PFSK-1 (cell line): ENCODE measurements around the gene CABLES2.

Source experiments
- FOXP2 ChIP-seq: optimal IDR thresholded peaks from 2 replicates; pipeline ENCODE3; 2011; ENCODE audit warnings: borderline replicate concordance, control low read depth, inconsistent platforms; ENCODE audit not compliant: insufficient read depth; ENCODE audit errors: extremely low read length, extremely low read depth
- POLR2AphosphoS5 ChIP-seq: IDR thresholded peaks from 2 replicates; pipeline ENCODE4 v1.6.1; 2012; ENCODE audit warnings: low read depth, mild to moderate bottlenecking, control low read depth, low read length, moderate library complexity
- SIN3A ChIP-seq: IDR thresholded peaks from 2 replicates; pipeline ENCODE4 v1.6.1; 2012; ENCODE audit warnings: mild to moderate bottlenecking, low read length, moderate library complexity, borderline replicate concordance; ENCODE audit not compliant: insufficient read depth
- TAF1 ChIP-seq: IDR thresholded peaks from 2 replicates; pipeline ENCODE4 v1.6.1; 2012; ENCODE audit warnings: low read length, control low read depth, borderline replicate concordance; ENCODE audit not compliant: insufficient read depth
- TF ChIP-seq, protein P1 (sequence below), 2 experiments: IDR thresholded peaks; 2 replicates each; pipeline versions ENCODE4 v1.6.1 to v1.8.0; 2011 to 2012; ENCODE audit warnings: low read depth in 2 of 2, low read length in 2 of 2, control low read depth in 1 of 2, inconsistent platforms in 1 of 2, mild to moderate bottlenecking in 1 of 2, moderate library complexity in 1 of 2; ENCODE audit not compliant: insufficient read depth in 1 of 2

CABLES2 gene

GRCh38 chr20:62345681-62346370 lies 61.3 kb downstream of the CABLES2 start:
- TF ChIP-seq TAF1, result no peak
- no peak for TF ChIP-seq POLR2AphosphoS5
- TF ChIP-seq FOXP2, result no peak
- no peak for TF ChIP-seq SIN3A
- TF ChIP-seq, protein P1, sequence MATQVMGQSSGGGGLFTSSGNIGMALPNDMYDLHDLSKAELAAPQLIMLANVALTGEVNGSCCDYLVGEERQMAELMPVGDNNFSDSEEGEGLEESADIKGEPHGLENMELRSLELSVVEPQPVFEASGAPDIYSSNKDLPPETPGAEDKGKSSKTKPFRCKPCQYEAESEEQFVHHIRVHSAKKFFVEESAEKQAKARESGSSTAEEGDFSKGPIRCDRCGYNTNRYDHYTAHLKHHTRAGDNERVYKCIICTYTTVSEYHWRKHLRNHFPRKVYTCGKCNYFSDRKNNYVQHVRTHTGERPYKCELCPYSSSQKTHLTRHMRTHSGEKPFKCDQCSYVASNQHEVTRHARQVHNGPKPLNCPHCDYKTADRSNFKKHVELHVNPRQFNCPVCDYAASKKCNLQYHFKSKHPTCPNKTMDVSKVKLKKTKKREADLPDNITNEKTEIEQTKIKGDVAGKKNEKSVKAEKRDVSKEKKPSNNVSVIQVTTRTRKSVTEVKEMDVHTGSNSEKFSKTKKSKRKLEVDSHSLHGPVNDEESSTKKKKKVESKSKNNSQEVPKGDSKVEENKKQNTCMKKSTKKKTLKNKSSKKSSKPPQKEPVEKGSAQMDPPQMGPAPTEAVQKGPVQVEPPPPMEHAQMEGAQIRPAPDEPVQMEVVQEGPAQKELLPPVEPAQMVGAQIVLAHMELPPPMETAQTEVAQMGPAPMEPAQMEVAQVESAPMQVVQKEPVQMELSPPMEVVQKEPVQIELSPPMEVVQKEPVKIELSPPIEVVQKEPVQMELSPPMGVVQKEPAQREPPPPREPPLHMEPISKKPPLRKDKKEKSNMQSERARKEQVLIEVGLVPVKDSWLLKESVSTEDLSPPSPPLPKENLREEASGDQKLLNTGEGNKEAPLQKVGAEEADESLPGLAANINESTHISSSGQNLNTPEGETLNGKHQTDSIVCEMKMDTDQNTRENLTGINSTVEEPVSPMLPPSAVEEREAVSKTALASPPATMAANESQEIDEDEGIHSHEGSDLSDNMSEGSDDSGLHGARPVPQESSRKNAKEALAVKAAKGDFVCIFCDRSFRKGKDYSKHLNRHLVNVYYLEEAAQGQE (IDR thresholded peaks at IDR 0.05; ENCODE audit: insufficient read depth in 1 of 2, low read depth in 2 of 2, low read length in 2 of 2), result no peak

- TF ChIP-seq SIN3A, result no peak
- TF ChIP-seq TAF1, result no peak
- TF ChIP-seq FOXP2, result no peak
- no peak for TF ChIP-seq POLR2AphosphoS5
- TF ChIP-seq, protein P1 (IDR thresholded peaks at IDR 0.05; ENCODE audit: insufficient read depth in 1 of 2, low read depth in 2 of 2, low read length in 2 of 2), result no peak
Observed at GRCh38 chr20:62344782-62345181, 62.3 kb downstream of the CABLES2 start.

DNA sequence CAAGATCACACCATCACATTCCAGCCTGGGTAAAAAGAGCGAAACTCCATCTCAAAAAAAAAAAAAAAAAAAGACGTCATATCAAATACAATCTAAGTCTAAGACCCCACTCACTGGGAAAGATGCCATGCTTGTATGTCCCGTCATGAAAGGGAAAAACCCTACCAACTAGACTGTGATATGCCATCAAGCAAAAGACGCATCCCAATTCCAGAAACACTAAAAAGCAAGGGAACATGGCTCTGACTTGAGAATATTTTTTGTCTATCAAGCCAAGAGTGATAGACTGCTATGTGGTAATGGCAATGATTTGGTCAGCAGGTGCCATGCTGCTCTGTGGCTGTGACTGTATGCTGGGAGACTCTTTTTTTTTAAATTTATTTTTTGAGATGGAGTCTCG lies 63.0 kb downstream of the CABLES2 start:
- no peak for TF ChIP-seq TAF1
- TF ChIP-seq, protein P1 (IDR thresholded peaks at IDR 0.05; ENCODE audit: insufficient read depth in 1 of 2, low read depth in 2 of 2, low read length in 2 of 2), result no peak
- TF ChIP-seq FOXP2, result no peak
- TF ChIP-seq POLR2AphosphoS5, result no peak
- TF ChIP-seq SIN3A, result no peak

DNA sequence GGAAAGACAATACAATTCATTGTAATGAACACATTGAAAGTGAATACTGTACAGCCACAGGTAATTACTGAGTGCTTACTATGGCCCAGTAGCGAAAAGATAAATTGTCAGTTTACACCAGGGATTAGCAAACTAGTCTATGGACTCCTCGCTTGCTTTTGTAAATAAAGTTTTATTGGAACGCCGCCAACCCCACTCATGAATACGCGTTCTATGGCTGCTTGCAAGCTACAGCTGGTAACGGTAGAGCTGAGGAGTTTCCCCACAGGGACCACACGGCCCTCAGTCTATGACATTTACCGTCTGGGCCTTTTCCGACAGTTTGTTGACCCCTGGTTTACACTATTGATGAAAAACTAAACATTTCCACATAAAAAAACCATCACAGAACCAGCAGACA lies 64.2 kb downstream of the CABLES2 start:
- TF ChIP-seq, protein P1 (IDR thresholded peaks at IDR 0.05; ENCODE audit: insufficient read depth in 1 of 2, low read depth in 2 of 2, low read length in 2 of 2), result no peak
- TF ChIP-seq FOXP2 (no peak), POLR2AphosphoS5 (no peak), TAF1 (no peak), SIN3A (no peak)
